Mesenchymal stem cell (in vitro differentiated cells and primary cell): Measurements from ENCODE around the gene GRK6.

Experiments
- DNase-seq: peaks from one replicate; pipeline ENCODE4 v3.0.0-alpha.2; 2013
- H2AFZ ChIP-seq: one replicate; pipeline ENCODE4 v1.6.1; 2013; ENCODE audit warnings: low read depth, mild to moderate bottlenecking, control low read depth, inconsistent platforms, low read length, moderate library complexity
- H2AK5ac ChIP-seq: 2 replicates; pipeline ENCODE4 v1.6.1; 2013; ENCODE audit warnings: low read length, moderate library complexity, mild to moderate bottlenecking, inconsistent platforms; ENCODE audit not compliant: severe bottlenecking
- H2BK120ac ChIP-seq: one replicate; pipeline ENCODE4 v1.6.1; 2013; ENCODE audit warnings: low read depth, mild to moderate bottlenecking, inconsistent platforms, low read length, moderate library complexity
- H2BK12ac ChIP-seq, 2 experiments: one replicate each; pipeline ENCODE4 v1.6.1; 2013; ENCODE audit warnings: inconsistent platforms in 2 of 2, low read length in 2 of 2, mild to moderate bottlenecking in 2 of 2, moderate library complexity in 2 of 2, control low read depth in 1 of 2
- H2BK15ac ChIP-seq: one replicate; pipeline ENCODE4 v1.6.1; 2013; ENCODE audit warnings: mild to moderate bottlenecking, low read depth, inconsistent platforms; ENCODE audit not compliant: poor library complexity, severe bottlenecking
- H2BK5ac ChIP-seq: 2 replicates; pipeline ENCODE4 v1.6.1; 2013; ENCODE audit warnings: low read depth, mild to moderate bottlenecking, low read length, control low read depth, inconsistent platforms; ENCODE audit not compliant: poor library complexity, severe bottlenecking
- H3K14ac ChIP-seq, 2 experiments: one replicate each; pipeline ENCODE4 v1.6.1; 2013; ENCODE audit warnings: inconsistent platforms in 2 of 2, low read length in 2 of 2, control low read depth in 1 of 2, mild to moderate bottlenecking in 1 of 2, moderate library complexity in 1 of 2
- H3K18ac ChIP-seq, 2 experiments: one replicate each; pipeline ENCODE4 v1.6.1; 2013; ENCODE audit warnings: inconsistent platforms in 2 of 2, low read length in 2 of 2, control low read depth in 1 of 2, low read depth in 1 of 2, mild to moderate bottlenecking in 1 of 2
- H3K23ac ChIP-seq, 2 experiments: one replicate each; pipeline ENCODE4 v1.6.1; 2013; ENCODE audit warnings: inconsistent platforms in 2 of 2, low read length in 2 of 2, mild to moderate bottlenecking in 2 of 2, moderate library complexity in 2 of 2, control low read depth in 1 of 2
- H3K27ac ChIP-seq: 2 replicates; pipeline ENCODE4 v1.5.1; 2013; ENCODE audit warnings: mild to moderate bottlenecking, moderate library complexity, low read length, control low read depth, inconsistent platforms; ENCODE audit not compliant: poor library complexity, severe bottlenecking
- H3K27me3 ChIP-seq, 2 experiments: 2 replicates each; pipeline versions ENCODE4 v1.6.1 to v1.7.0; 2013; ENCODE audit warnings: low read length in 2 of 2, mild to moderate bottlenecking in 2 of 2, moderate library complexity in 2 of 2, control low read depth in 1 of 2, inconsistent platforms in 1 of 2; ENCODE audit not compliant: control insufficient read depth in 1 of 2, insufficient read depth in 1 of 2
- H3K36me3 ChIP-seq, 2 experiments: 2 replicates each; pipeline versions ENCODE4 v1.6.1 to v1.7.0; 2013; ENCODE audit warnings: low read length in 2 of 2, control low read depth in 1 of 2, inconsistent platforms in 1 of 2, low read depth in 1 of 2, mild to moderate bottlenecking in 1 of 2; ENCODE audit not compliant: insufficient read depth in 2 of 2, control insufficient read depth in 1 of 2
- H3K4ac ChIP-seq, 2 experiments: one replicate each; pipeline ENCODE4 v1.6.1; 2013; ENCODE audit warnings: inconsistent platforms in 2 of 2, low read length in 2 of 2, mild to moderate bottlenecking in 2 of 2, moderate library complexity in 2 of 2, control low read depth in 1 of 2, low read depth in 1 of 2
- H3K4me1 ChIP-seq: 2 replicates; pipeline ENCODE4 v1.6.1; 2013; ENCODE audit warnings: low read depth, low read length, control low read depth; ENCODE audit not compliant: control insufficient read depth, insufficient read depth
- H3K4me2 ChIP-seq: 2 replicates; pipeline ENCODE4 v1.6.1; 2013; ENCODE audit warnings: low read length, mild to moderate bottlenecking, inconsistent platforms; ENCODE audit not compliant: poor library complexity, severe bottlenecking
- H3K4me3 ChIP-seq, 2 experiments: 2 replicates each; pipeline versions ENCODE4 v1.5.1 to v1.7.0; 2013; ENCODE audit warnings: low read length in 2 of 2, mild to moderate bottlenecking in 2 of 2, control low read depth in 1 of 2, low read depth in 1 of 2; ENCODE audit not compliant: insufficient read depth in 1 of 2
- H3K79me1 ChIP-seq: replicated peaks from 2 replicates; pipeline ENCODE4 v1.6.1; 2013; ENCODE audit warnings: mild to moderate bottlenecking, control low read depth, low read length, inconsistent platforms; ENCODE audit not compliant: poor library complexity, severe bottlenecking
- H3K9ac ChIP-seq: 2 replicates; pipeline ENCODE4 v1.7.0; 2013; ENCODE audit warnings: mild to moderate bottlenecking, low read length, moderate library complexity
- H3K9me3 ChIP-seq: 2 replicates; pipeline ENCODE4 v1.7.0; 2013; ENCODE audit warnings: mild to moderate bottlenecking, low read length; ENCODE audit not compliant: control insufficient read depth
- H4K8ac ChIP-seq: one replicate; pipeline ENCODE4 v1.6.1; 2013; ENCODE audit warnings: inconsistent platforms, mild to moderate bottlenecking, low read length, moderate library complexity
- H4K91ac ChIP-seq: one replicate; pipeline ENCODE4 v1.6.1; 2013; ENCODE audit warnings: mild to moderate bottlenecking, low read length, inconsistent platforms
- WGBS: methylation state at CpG from one replicate; pipeline ENCODE4 v1.1.7; 2013; ENCODE audit warnings: mixed read lengths; 5-methylcytosine and 5-hydroxymethylcytosine counted together

The GRK6 gene

GRCh38 chr5:177380805-177381126, 45.7 kb upstream of the GRK6 start:
- no peak overlapping the region for H3K9ac ChIP-seq
- no peak overlapping the region for H3K4me3 ChIP-seq
- no peak overlapping the region for H4K8ac ChIP-seq
- H3K36me3 ChIP-seq, result no peaks in the 10 kb centered on the region
- no peak overlapping the region for H4K91ac ChIP-seq
- no peak overlapping the region for H3K4ac ChIP-seq
- no peak overlapping the region for H2BK15ac ChIP-seq
- H3K27ac ChIP-seq, result no peak overlapping the region
- H3K79me1 ChIP-seq, result no peaks in the 10 kb centered on the region
- no peak overlapping the region for H3K14ac ChIP-seq
- no peak overlapping the region for H3K4me2 ChIP-seq
- DNase-seq, result no peak
- WGBS, result 91% methylated on average over 5 of the region's 6 CpGs
- no peak overlapping the region for H3K18ac ChIP-seq
- H2AFZ ChIP-seq, result no peak overlapping the region
- H2AK5ac ChIP-seq, result no peak overlapping the region
- H2BK120ac ChIP-seq, result no peak overlapping the region
- H3K27me3 ChIP-seq, result peaks cover 10 to 62% of the 10 kb centered on the region in 2 experiments
- H3K9me3 ChIP-seq, result no peaks in the 10 kb centered on the region
- H2BK5ac ChIP-seq, result no peak overlapping the region
- no peak overlapping the region for H3K23ac ChIP-seq
- no peak overlapping the region for H2BK12ac ChIP-seq
- H3K4me1 ChIP-seq, result peaks cover 18% of the 10 kb centered on the region

- WGBS, result 68% methylated on average over 10 of the region's 11 CpGs
- Histone ChIP-seq H4K91ac (no peak overlapping the region), H3K9ac (no peak overlapping the region), H3K27ac (no peak overlapping the region), H3K27me3 (peaks cover 10 to 73% of the 10 kb centered on the region in 2 experiments), H3K4me1 (peaks cover 18% of the 10 kb centered on the region), H3K4ac (no peak overlapping the region), H3K18ac (no peak overlapping the region), H3K4me3 (no peak overlapping the region), H3K4me2 (no peak overlapping the region), H3K23ac (no peak overlapping the region), H2AFZ (no peak overlapping the region), H2AK5ac (no peak overlapping the region), H2BK12ac (no peak overlapping the region), H3K79me1 (no peaks in the 10 kb centered on the region), H4K8ac (no peak overlapping the region), H2BK15ac (no peak overlapping the region), H3K36me3 (no peaks in the 10 kb centered on the region), H2BK120ac (no peak overlapping the region), H3K14ac (no peak overlapping the region), H2BK5ac (no peak overlapping the region), H3K9me3 (no peaks in the 10 kb centered on the region)
- no peak for DNase-seq
These were observed 44.0 kb upstream of the GRK6 start for GRCh38 chr5:177382423-177383029.

GRCh38 chr5:177383181-177383580, 43.3 kb upstream of the GRK6 start:
- no peak for DNase-seq
- no peaks in the 10 kb centered on the region for H3K79me1 ChIP-seq
- H2BK12ac ChIP-seq, result no peak overlapping the region
- peaks cover 10 to 68% of the 10 kb centered on the region in 2 experiments for H3K27me3 ChIP-seq
- H3K23ac ChIP-seq, result no peak overlapping the region
- no peak overlapping the region for H3K4ac ChIP-seq
- no peak overlapping the region for H4K91ac ChIP-seq
- H3K18ac ChIP-seq, result no peak overlapping the region
- H3K36me3 ChIP-seq, result no peaks in the 10 kb centered on the region
- H2BK5ac ChIP-seq, result no peak overlapping the region
- H2AK5ac ChIP-seq, result no peak overlapping the region
- H3K27ac ChIP-seq, result no peak overlapping the region
- no peak overlapping the region for H3K4me2 ChIP-seq
- no peak overlapping the region for H3K9ac ChIP-seq
- 98% methylated on average over 9 of the region's 9 CpGs for WGBS
- H3K9me3 ChIP-seq, result no peaks in the 10 kb centered on the region
- H3K4me1 ChIP-seq, result peaks cover 15% of the 10 kb centered on the region
- H2BK120ac ChIP-seq, result no peak overlapping the region
- no peak overlapping the region for H2AFZ ChIP-seq
- H3K14ac ChIP-seq, result no peak overlapping the region
- H3K4me3 ChIP-seq, result no peak overlapping the region
- H2BK15ac ChIP-seq, result no peak overlapping the region
- H4K8ac ChIP-seq, result no peak overlapping the region

GRCh38 chr5:177384134-177384533, 42.3 kb upstream of the GRK6 start, which contains the start of gene SLC34A1:
TSS of gene SLC34A1 (plus strand) at chr5:177384434. CDS start at chr5:177385742, 1,308 bp downstream.
- no peak within 1 kb of the TSS for H2BK15ac ChIP-seq
- H3K18ac ChIP-seq, result no peak within 1 kb of the TSS
- DNase-seq, result no peak
- no peak within 1 kb of the TSS for H3K14ac ChIP-seq
- no peak within 1 kb of the TSS for H2BK120ac ChIP-seq
- H4K91ac ChIP-seq, result no peak within 1 kb of the TSS
- H4K8ac ChIP-seq, result no peak within 1 kb of the TSS
- no peak within 1 kb of the TSS for H2BK5ac ChIP-seq
- H3K4ac ChIP-seq, result no peak within 1 kb of the TSS
- WGBS, result 70% methylated on average over 4 of the region's 4 CpGs
- no peak within 1 kb of the TSS for H3K4me2 ChIP-seq
- no peak within 1 kb of the TSS for H3K27ac ChIP-seq
- H2BK12ac ChIP-seq, result no peak within 1 kb of the TSS
- H3K23ac ChIP-seq, result no peak within 1 kb of the TSS
- no peaks in the 10 kb centered on the region for H3K79me1 ChIP-seq
- H3K36me3 ChIP-seq, result no peaks in the 10 kb centered on the region
- H3K9me3 ChIP-seq, result no peaks in the 10 kb centered on the region
- H3K4me3 ChIP-seq, result no peak within 1 kb of the TSS
- H2AK5ac ChIP-seq, result no peak within 1 kb of the TSS
- no peak within 1 kb of the TSS for H3K9ac ChIP-seq
- H3K4me1 ChIP-seq, result peaks cover 13% of the 10 kb centered on the region
- no peak within 1 kb of the TSS for H2AFZ ChIP-seq
- peaks cover 10 to 66% of the 10 kb centered on the region in 2 experiments for H3K27me3 ChIP-seq
